Ishikawa (cell line): ENCODE measurements around the gene NKD1.

Experiments used
- CEBPB ChIP-seq: IDR thresholded peaks from 2 replicates; pipeline ENCODE4 v1.6.1; 2012
- CREB1 ChIP-seq: IDR thresholded peaks from 2 replicates; pipeline ENCODE4 v1.6.1; 2012; ENCODE audit warnings: low read depth
- EGR1 ChIP-seq: IDR thresholded peaks from 2 replicates; pipeline ENCODE4 v1.6.1; 2012
- EP300 ChIP-seq: IDR thresholded peaks from 2 replicates; pipeline ENCODE4 v1.6.1; 2012; ENCODE audit warnings: borderline replicate concordance
- FOXM1 ChIP-seq: IDR thresholded peaks from 2 replicates; pipeline ENCODE4 v1.6.1; 2012; ENCODE audit warnings: low read depth, borderline replicate concordance
- MAX ChIP-seq: IDR thresholded peaks from 2 replicates; pipeline ENCODE4 v1.6.1; 2012
- NFIC ChIP-seq: IDR thresholded peaks from 2 replicates; pipeline ENCODE4 v1.6.1; 2012
- RAD21 ChIP-seq: IDR thresholded peaks from 2 replicates; pipeline ENCODE4 v1.6.1; 2012; ENCODE audit warnings: low read depth
- REST ChIP-seq: IDR thresholded peaks from 2 replicates; pipeline ENCODE4 v1.6.1; 2012; ENCODE audit warnings: low read depth, mild to moderate bottlenecking
- TAF1 ChIP-seq: IDR thresholded peaks from 2 replicates; pipeline ENCODE4 v1.6.1; 2012; ENCODE audit warnings: low read depth, mild to moderate bottlenecking
- TCF12 ChIP-seq: IDR thresholded peaks from 2 replicates; pipeline ENCODE4 v1.6.1; 2012; ENCODE audit warnings: low read depth
- TEAD4 ChIP-seq: IDR thresholded peaks from 2 replicates; pipeline ENCODE4 v1.6.1; 2012
- USF1 ChIP-seq: IDR thresholded peaks from 2 replicates; pipeline ENCODE4 v1.6.1; 2012
- YY1 ChIP-seq: IDR thresholded peaks from 2 replicates; pipeline ENCODE4 v1.6.1; 2012; ENCODE audit warnings: low read depth
- ZBTB7A ChIP-seq: IDR thresholded peaks from 2 replicates; pipeline ENCODE4 v1.6.1; 2012; ENCODE audit warnings: low read depth

The NKD1 gene

GRCh38 chr16:50657241-50657640 is 109.0 kb downstream of the NKD1 start:
- no peak for TF ChIP-seq CEBPB
- peak; percentile 9; the same call in 1 of the 2 replicates for TF ChIP-seq USF1

- TF ChIP-seq REST (no peak), FOXM1 (no peak), NFIC (no peak), TEAD4 (no peak), TAF1 (no peak), EGR1 (no peak), CREB1 (no peak), RAD21 (no peak), YY1 (no peak), USF1 (no peak), EP300 (no peak), ZBTB7A (no peak), MAX (no peak), CEBPB (no peak), TCF12 (no peak)
These were observed 111.6 kb downstream of the NKD1 start for GRCh38 chr16:50659806-50660205.

- TF ChIP-seq FOXM1: no peak
- TF ChIP-seq CEBPB: no peak
- TF ChIP-seq REST: no peak
- TF ChIP-seq ZBTB7A: no peak
- TF ChIP-seq USF1: no peak
These were observed 114.2 kb downstream of the NKD1 start for GRCh38 chr16:50662306-50662940.

GRCh38 chr16:50664270-50664669 is 116.1 kb downstream of the NKD1 start:
- TF ChIP-seq EGR1: no peak
- no peak for TF ChIP-seq USF1
- TF ChIP-seq RAD21: no peak
- TF ChIP-seq TEAD4: no peak
- TF ChIP-seq TCF12: no peak
- no peak for TF ChIP-seq CREB1
- no peak for TF ChIP-seq EP300
- TF ChIP-seq NFIC: no peak
- TF ChIP-seq FOXM1: no peak
- TF ChIP-seq YY1: no peak
- no peak for TF ChIP-seq REST
- TF ChIP-seq TAF1: no peak
- TF ChIP-seq CEBPB: no peak
- no peak for TF ChIP-seq ZBTB7A
- no peak for TF ChIP-seq MAX
